Activated CD4-positive, alpha-beta T cell treated with anti-CD3 and anti-CD28 coated beads, Interleukin-2, amount 10 ng/mL, durations not matched to agents 24 days and 14 days (primary cell): ENCODE measurements around the gene FXR1. TPM values are rescaled to one million over a fixed set of nuclear protein-coding genes. Genes with fewer than 3 reads are reported as not detected.
"Not testable (repeated sequence)": the region's sequence is repeated elsewhere in the genome, so short reads cannot be mapped to it uniquely, and the experiment has no call there.

Source experiments
- DNase-seq: peaks from one replicate; pipeline ENCODE4 v3.0.0; 2022
- H3K27ac Mint-ChIP-seq: one replicate; pipeline ENCODE4 v1.8.0; 2022; ENCODE audit warnings: mild to moderate bottlenecking, mixed read lengths
- H3K27me3 Mint-ChIP-seq: one replicate; pipeline ENCODE4 v1.8.0; 2022; ENCODE audit warnings: mixed read lengths
- H3K36me3 Mint-ChIP-seq: one replicate; pipeline ENCODE4 v1.8.0; 2022; ENCODE audit warnings: low read depth, mild to moderate bottlenecking, mixed read lengths
- H3K4me1 Mint-ChIP-seq: one replicate; pipeline ENCODE4 v1.8.0; 2021; ENCODE audit warnings: mixed read lengths
- H3K4me3 Mint-ChIP-seq: one replicate; pipeline ENCODE4 v1.8.0; 2022; ENCODE audit warnings: mild to moderate bottlenecking, moderate library complexity, mixed read lengths
- H3K9me3 Mint-ChIP-seq: one replicate; pipeline ENCODE4 v1.8.0; 2021; ENCODE audit warnings: mixed read lengths
- intact Hi-C: fragments of 100-400 bp; cut with micrococcal nuclease; formaldehyde crosslinking; loops from one replicate; pipeline ENCODE4 v1.15.1; 2023
- total RNA-seq: library from RNA; stranded (reverse); gene quantifications from 2 replicates; pipeline ENCODE4 v1.2.3, GENCODE V29; 2022

FXR1 gene
- total RNA-seq: 149 and 161 TPM in 2 replicates

DNA sequence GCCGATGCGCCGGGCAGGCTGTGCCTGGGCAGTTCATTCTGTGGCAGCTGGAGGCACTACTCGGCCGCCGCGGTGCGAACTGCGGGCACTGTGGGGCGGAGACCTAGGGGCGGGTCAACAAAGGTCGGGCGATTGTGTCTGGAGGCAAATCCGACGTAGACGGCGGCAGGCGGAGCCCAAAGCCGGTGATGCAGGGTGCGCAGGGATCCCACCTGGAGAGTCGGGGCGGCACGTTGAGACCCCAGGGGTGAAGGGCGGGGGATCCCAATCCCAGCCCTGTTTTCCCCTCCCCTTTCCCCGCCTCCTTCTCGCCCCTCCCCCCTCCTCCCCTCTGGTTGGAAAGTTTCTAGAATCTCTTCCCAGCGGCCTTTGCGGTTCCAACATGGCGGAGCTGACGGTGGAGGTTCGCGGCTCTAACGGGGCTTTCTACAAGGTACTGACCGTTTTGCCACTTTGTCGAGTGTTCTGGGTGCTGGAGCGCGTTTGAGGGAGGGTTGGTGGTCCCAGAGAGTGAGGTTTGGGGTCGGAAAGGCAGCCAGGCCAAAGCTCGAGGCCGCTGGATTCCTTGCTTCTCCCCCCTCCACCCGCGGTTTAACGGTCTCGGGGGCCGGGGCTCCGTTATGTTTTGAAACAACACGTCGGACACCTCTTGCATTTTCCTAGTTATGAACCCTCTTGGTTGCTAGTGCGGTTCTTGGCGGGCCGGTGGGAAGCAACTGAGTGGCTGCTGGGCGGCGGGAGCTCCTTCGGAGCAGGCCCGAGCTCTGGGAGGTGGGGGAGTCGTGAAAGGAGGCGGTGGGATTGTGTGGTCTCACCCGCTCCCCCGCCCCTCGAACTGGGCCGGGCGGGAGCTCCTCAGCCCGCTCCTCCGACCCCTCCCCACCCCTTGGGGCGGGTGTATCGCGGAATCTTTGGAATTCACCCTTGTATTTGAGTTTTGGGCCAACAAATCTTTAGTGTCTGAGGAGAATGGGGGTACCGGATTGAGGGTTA lies at the start of gene FXR1:
TSS of gene FXR1 (plus strand) at position 367 of the 993 bp plus-strand sequence. CDS start at position 383, 16 bp downstream.
- H3K9me3 Mint-ChIP-seq: no peaks in the 10 kb centered on the region
- peak within 1 kb of the TSS; percentile 97 for H3K27ac Mint-ChIP-seq
- H3K36me3 Mint-ChIP-seq: peaks cover 21% of the 10 kb centered on the region
- intact Hi-C loops: loop anchor here (1.0 to 10.0 kb wide), 6 partner anchors 46 to 1764 kb away; partner anchors contain the start of genes DNAJC19, PIK3CA and TTC14
- H3K27me3 Mint-ChIP-seq: no peaks in the 10 kb centered on the region
- peak; percentile 94 for DNase-seq
- H3K4me3 Mint-ChIP-seq: peak within 1 kb of the TSS; percentile 98
- H3K4me1 Mint-ChIP-seq: peaks cover 29% of the 10 kb centered on the region

GRCh38 chr3:180870008-180870699 lies 42.3 kb upstream of the FXR1 start:
- intact Hi-C loops: no loop called here
- Mint-ChIP-seq H3K4me1 (no peaks in the 10 kb centered on the region), H3K36me3 (no peaks in the 10 kb centered on the region), H3K4me3 (peak overlapping the region; percentile 19), H3K27ac (no peak overlapping the region), H3K27me3 (peaks cover 22% of the 10 kb centered on the region), H3K9me3 (no peaks in the 10 kb centered on the region)
- no peak for DNase-seq

DNA sequence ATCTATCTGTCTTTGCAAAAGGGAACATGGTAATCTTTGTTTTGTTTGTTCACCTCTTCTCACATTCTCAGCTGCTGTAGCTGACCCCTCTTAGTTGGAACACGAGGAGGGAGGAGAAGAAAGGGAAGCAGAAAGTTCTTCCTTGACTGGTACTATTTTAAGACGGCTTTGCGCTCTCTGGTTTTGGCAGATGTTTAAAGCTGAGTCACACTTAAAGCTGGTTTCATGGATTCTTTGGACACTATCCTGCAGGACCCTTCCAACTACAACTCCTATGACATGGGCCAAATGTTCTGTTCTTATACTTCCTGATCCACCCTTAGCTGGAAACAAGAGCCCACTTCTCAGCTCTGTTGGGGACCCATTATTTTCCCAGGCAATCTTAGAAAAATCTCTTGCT lies 40.6 kb upstream of the FXR1 start:
- Mint-ChIP-seq H3K4me3 (no peak overlapping the region), H3K27me3 (peaks cover 19% of the 10 kb centered on the region), H3K4me1 (no peaks in the 10 kb centered on the region), H3K27ac (no peak overlapping the region), H3K9me3 (no peaks in the 10 kb centered on the region), H3K36me3 (no peaks in the 10 kb centered on the region)
- no peak for DNase-seq
- intact Hi-C loops: no loop called here

DNA sequence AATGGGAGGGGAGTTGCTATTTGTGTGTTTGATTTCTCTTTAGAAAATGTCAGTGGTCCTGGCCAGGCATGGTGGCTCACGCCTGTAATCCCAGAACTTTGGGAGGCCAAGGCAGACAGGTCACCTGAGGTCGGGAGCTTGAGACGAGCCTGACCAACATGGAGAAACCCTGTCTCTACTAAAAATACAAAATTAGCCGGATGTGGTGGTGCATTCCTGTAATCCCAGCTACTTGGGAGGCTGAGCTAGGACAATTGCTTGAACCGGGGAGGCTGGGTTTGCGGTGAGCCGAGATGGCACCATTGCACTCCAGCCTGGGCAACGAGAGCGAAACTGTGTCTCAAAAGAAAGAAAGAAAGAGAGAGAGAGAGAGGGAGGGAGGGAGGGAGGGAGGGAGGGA lies 40.0 kb upstream of the FXR1 start:
- H3K36me3 Mint-ChIP-seq, intact Hi-C loops, H3K4me3 Mint-ChIP-seq: not testable (repeated sequence)

GRCh38 chr3:180875124-180875698 lies 37.3 kb upstream of the FXR1 start:
- H3K27ac Mint-ChIP-seq: no peak overlapping the region
- no peak overlapping the region for H3K4me3 Mint-ChIP-seq
- H3K36me3 Mint-ChIP-seq: no peaks in the 10 kb centered on the region
- no peak for DNase-seq
- no peaks in the 10 kb centered on the region for H3K9me3 Mint-ChIP-seq
- peaks cover 13% of the 10 kb centered on the region for H3K27me3 Mint-ChIP-seq
- intact Hi-C loops: no loop called here
- H3K4me1 Mint-ChIP-seq: no peaks in the 10 kb centered on the region

More for the DNA sequence above, 40.0 kb upstream of the FXR1 start:
- not testable (repeated sequence) for H3K27ac Mint-ChIP-seq, H3K4me1 Mint-ChIP-seq, DNase-seq, H3K9me3 Mint-ChIP-seq
- peaks cover 19% of the 10 kb centered on the region for H3K27me3 Mint-ChIP-seq

DNA sequence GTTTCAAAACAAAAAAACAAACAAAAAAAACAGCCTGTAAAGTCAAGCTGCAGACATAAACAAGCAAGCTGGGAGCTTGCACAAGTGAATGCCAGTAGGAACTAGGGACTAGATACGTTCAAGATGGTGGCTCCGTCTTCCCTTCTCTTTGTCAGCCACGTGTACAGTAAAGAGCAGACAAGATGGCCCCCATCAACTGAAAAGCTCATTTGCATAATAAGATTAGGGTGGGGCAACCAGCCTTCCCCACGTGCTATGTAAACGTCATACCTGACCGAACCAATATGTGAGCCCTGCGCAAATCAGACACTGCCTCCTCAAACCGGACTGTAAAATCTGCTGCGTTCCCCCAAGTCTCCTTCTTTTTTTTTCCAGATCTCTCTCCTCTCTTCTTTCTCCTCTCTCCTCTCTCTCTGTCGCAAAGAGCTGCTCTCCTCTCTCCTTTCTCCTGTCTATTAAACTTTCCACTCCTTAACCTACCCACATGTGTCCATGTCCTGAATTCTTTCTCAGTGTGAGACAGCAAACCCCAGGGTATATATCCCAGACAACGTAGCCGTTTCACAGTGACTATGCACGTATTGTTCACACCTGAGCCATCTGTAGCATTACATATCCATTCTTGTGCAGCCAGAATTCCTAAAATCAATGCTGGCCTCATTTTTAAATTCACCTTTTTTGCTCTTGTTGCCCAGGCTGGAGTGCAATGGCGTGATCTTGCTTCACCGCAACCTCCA lies 31.2 kb upstream of the FXR1 start:
- no peaks in the 10 kb centered on the region for H3K36me3 Mint-ChIP-seq
- H3K27ac Mint-ChIP-seq: no peak overlapping the region
- H3K4me3 Mint-ChIP-seq: no peak overlapping the region
- intact Hi-C loops: no loop called here
- H3K4me1 Mint-ChIP-seq: no peaks in the 10 kb centered on the region
- H3K9me3 Mint-ChIP-seq: no peaks in the 10 kb centered on the region
- DNase-seq: no peak
- H3K27me3 Mint-ChIP-seq: no peaks in the 10 kb centered on the region

DNA sequence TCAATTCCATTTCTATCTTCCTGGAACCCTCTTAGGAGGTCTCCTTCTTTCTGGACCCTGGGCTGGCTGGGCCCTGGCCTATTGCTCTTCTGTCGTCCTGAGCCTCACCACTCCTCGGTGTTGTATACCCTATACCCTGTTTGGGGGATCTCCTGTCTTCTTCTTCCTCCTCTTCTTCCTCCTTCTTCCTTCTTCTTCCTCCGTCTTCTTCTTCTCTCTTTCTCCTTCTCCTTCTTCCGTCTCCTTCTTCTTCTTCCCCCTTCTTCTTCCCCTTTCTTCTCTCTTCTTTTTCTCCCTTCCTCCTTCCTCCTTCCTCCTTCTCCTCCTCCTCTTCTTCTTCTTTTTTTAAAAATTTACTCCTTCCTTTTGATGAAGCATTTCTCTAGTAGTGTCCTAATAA lies 30.4 kb upstream of the FXR1 start:
- intact Hi-C loops: no loop called here
- H3K4me3 Mint-ChIP-seq: no peak overlapping the region
- H3K4me1 Mint-ChIP-seq: no peaks in the 10 kb centered on the region
- H3K36me3 Mint-ChIP-seq: no peaks in the 10 kb centered on the region
- no peaks in the 10 kb centered on the region for H3K27me3 Mint-ChIP-seq
- no peak for DNase-seq
- H3K9me3 Mint-ChIP-seq: no peaks in the 10 kb centered on the region
- H3K27ac Mint-ChIP-seq: no peak overlapping the region

DNA sequence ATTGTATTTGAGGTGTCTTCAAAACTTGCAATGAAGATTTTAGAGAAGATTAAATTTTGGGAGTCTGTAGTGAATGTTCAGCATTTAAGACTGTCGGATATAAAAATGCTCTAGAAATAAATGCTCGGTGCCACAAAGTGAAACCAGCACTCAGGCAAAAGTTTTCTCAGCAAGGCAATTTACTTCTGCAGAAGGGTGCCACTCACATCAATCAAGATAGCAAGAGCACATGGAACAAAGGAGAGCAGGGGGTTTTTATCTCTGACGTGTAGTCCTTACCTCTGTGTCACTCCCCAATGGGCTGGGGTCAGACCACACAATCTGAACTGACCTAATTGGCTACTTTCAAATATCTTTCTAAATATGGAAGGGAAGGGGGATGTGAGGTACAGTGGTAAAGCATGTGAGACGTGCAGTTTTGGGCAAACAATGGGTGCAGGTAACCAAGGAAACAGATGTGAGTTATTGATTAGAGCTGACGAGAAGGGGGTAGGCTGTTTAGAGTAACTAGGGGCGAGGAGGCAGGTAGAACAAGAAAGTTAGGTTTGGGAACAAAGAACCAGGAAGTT lies 23.4 kb upstream of the FXR1 start:
- Mint-ChIP-seq H3K9me3 (peaks cover 13% of the 10 kb centered on the region), H3K4me1 (no peaks in the 10 kb centered on the region), H3K27me3 (no peaks in the 10 kb centered on the region), H3K27ac (no peak overlapping the region), H3K4me3 (no peak overlapping the region), H3K36me3 (no peaks in the 10 kb centered on the region)
- DNase-seq: no peak
- intact Hi-C loops: no loop called here

DNA sequence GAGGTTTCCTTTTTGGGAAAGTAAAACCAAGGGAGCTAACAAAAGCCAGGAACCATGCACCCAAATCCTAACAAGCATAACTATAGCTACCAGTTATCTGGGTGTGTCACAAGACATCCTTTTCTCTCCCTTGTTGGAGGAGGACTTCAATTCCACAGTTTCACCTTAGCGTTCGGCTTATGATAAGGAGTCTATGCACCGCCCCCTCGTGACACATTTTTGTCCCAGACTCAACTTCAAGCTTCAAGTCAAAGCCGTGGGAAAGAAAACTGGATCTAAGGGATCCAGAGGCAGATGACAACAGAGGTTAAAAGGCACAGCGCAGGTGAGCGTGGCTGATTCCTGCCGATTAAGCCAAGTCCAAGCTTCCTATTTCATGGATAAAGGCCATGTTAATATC lies 13.9 kb upstream of the FXR1 start:
- no peak for DNase-seq
- Mint-ChIP-seq H3K9me3 (peaks cover 6% of the 10 kb centered on the region), H3K4me1 (no peaks in the 10 kb centered on the region), H3K36me3 (no peaks in the 10 kb centered on the region), H3K27ac (no peak overlapping the region), H3K4me3 (no peak overlapping the region), H3K27me3 (peaks cover 3% of the 10 kb centered on the region)
- intact Hi-C loops: no loop called here

- H3K36me3 Mint-ChIP-seq: peaks cover 6% of the 10 kb centered on the region
- H3K27me3 Mint-ChIP-seq: no peaks in the 10 kb centered on the region
- H3K9me3 Mint-ChIP-seq: no peaks in the 10 kb centered on the region
- intact Hi-C loops: loop anchor here (10.0 kb wide), 1 partner anchor 275 kb away; no protein-coding TSS in a partner anchor
- no peak for DNase-seq
- peaks cover 19% of the 10 kb centered on the region for H3K4me1 Mint-ChIP-seq
- H3K27ac Mint-ChIP-seq: no peak overlapping the region
- no peak overlapping the region for H3K4me3 Mint-ChIP-seq
Measured at GRCh38 chr3:180909369-180910127, 2.9 kb upstream of the FXR1 start.

- Mint-ChIP-seq H3K4me3 (peak overlapping the region; percentile 43), H3K4me1 (peaks cover 29% of the 10 kb centered on the region)
Measured at GRCh38 chr3:180910823-180911222, 1.6 kb upstream of the FXR1 start.

DNA sequence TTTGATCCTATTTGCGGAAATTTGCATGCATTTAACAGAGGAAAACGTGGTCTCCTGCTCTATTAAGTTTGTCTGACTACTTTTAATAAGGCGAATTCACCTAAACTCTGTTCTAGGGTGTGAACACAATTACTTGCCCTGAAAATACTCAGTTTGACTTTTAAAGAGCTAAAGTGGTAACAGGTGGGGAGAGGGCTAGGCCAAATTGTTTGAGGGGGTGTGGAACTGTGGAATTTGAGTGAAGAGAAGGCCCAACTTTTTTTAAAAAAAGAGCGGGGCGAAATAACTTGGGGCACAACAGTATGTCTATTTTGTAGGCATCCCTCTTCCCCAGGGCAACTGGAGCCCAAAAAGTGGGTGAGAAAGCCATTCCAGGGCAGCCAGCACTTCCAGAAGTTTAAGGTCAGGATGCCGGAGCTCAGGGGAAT lies 580 bp upstream of the FXR1 start:
- Mint-ChIP-seq H3K4me3 (peak overlapping the region; percentile 98), H3K27me3 (no peaks in the 10 kb centered on the region), H3K4me1 (peaks cover 29% of the 10 kb centered on the region), H3K9me3 (no peaks in the 10 kb centered on the region), H3K36me3 (peaks cover 18% of the 10 kb centered on the region), H3K27ac (peak overlapping the region; percentile 97)
- DNase-seq: no peak
- intact Hi-C loops: loop anchor here (1.0 to 10.0 kb wide), 6 partner anchors 47 to 1763 kb away; partner anchors contain the start of genes DNAJC19, PIK3CA and TTC14

More at GRCh38 chr3:180910823-180911222, 1.6 kb upstream of the FXR1 start:
- Mint-ChIP-seq H3K36me3 (peaks cover 16% of the 10 kb centered on the region), H3K27ac (no peak overlapping the region), H3K27me3 (no peaks in the 10 kb centered on the region), H3K9me3 (no peaks in the 10 kb centered on the region)
- intact Hi-C loops: loop anchor here (10.0 kb wide), 1 partner anchor 276 kb away; no protein-coding TSS in a partner anchor
- DNase-seq: no peak
